ENCODE data around the gene SMIM28. TPM values are rescaled to one million over a fixed set of nuclear protein-coding genes. Genes with fewer than 3 reads are reported as not detected.

Gene SMIM28
- total and polyA plus RNA-seq, 9 of the 15 experiments (the other 6 are each of a cell fraction or from before 2014, with no cell fraction given) = not detected

DNA sequence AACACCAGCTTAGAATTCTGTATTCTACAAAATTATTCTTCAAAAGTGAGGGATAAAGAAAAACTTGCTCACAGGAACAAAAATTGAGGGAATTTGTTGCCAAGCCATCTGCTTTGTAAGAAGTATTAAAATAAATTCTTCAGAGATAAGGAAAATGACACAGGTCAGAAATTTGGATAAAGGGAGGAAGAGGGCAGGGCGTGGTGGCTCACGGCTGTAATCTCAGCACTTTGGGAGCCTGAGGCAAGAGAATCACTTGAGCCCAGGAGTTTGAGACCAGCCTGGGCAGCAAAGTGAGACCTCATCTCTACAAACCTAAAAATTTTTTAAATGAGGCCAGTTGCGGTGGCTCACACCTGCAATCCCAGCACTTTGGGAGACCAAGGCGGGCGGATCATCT, 11.8 kb downstream of the SMIM28 start (continued):
- TF ChIP-seq ZNF197 (CRISPR knock-in tag; IDR thresholded peaks at IDR 0.05; ENCODE audit: low read depth) (no peak), POLR2A (conservative IDR thresholded peaks at IDR 0.05) (no peak), KAT2B (IDR thresholded peaks at IDR 0.05; ENCODE audit: low read depth, low read length) (no peak), ZNF778 (CRISPR knock-in tag; IDR thresholded peaks at IDR 0.05) (no peak), ZNF57 (CRISPR knock-in tag; IDR thresholded peaks at IDR 0.05) (no peak)
- TF ChIP-seq, protein P1, sequence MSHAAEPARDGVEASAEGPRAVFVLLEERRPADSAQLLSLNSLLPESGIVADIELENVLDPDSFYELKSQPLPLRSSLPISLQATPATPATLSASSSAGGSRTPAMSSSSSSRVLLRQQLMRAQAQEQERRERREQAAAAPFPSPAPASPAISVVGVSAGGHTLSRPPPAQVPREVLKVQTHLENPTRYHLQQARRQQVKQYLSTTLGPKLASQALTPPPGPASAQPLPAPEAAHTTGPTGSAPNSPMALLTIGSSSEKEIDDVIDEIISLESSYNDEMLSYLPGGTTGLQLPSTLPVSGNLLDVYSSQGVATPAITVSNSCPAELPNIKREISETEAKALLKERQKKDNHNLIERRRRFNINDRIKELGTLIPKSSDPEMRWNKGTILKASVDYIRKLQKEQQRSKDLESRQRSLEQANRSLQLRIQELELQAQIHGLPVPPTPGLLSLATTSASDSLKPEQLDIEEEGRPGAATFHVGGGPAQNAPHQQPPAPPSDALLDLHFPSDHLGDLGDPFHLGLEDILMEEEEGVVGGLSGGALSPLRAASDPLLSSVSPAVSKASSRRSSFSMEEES (CRISPR knock-in tag; IDR thresholded peaks at IDR 0.05) = no peak
- TF ChIP-seq, protein P2, sequence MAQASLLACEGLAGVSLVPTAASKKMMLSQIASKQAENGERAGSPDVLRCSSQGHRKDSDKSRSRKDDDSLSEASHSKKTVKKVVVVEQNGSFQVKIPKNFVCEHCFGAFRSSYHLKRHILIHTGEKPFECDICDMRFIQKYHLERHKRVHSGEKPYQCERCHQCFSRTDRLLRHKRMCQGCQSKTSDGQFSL (CRISPR knock-in tag; IDR thresholded peaks at IDR 0.05) = no peak
- TF ChIP-seq, protein P2 (tag; IDR thresholded peaks at IDR 0.05) = no peak
